Upper lobe of right lung (tissue), 1 donor: ENCODE results near the gene BUD31. TPM values are rescaled to one million over a fixed set of nuclear protein-coding genes. Genes with fewer than 3 reads are reported as not detected.
"Not testable (repeated sequence)": the region's sequence is repeated elsewhere in the genome, so short reads cannot be mapped to it uniquely, and the experiment has no call there.

Experiments
- ATAC-seq: fragments of 200-7000 bp; cut with Tn5 transposase; one replicate; pipeline ENCODE4 v1.9.1; 2020; ENCODE audit warnings: mild to moderate bottlenecking, moderate library complexity
- DNase-seq: peaks from one replicate; pipeline ENCODE4 v3.0.0-alpha.2; 2020
- H3K27ac ChIP-seq: fragments of 200-600 bp; one replicate; pipeline ENCODE4 v1.8.0; 2022
- H3K27me3 ChIP-seq: fragments of 200-600 bp; one replicate; pipeline ENCODE4 v1.8.0; 2022; ENCODE audit warnings: mild to moderate bottlenecking
- H3K36me3 ChIP-seq: fragments of 200-600 bp; one replicate; pipeline ENCODE4 v1.8.0; 2022
- H3K4me1 ChIP-seq: fragments of 200-600 bp; one replicate; pipeline ENCODE4 v1.8.0; 2022
- H3K4me3 ChIP-seq: fragments of 200-600 bp; one replicate; pipeline ENCODE4 v1.8.0; 2022; ENCODE audit warnings: mild to moderate bottlenecking
- H3K9me3 ChIP-seq: fragments of 200-600 bp; one replicate; pipeline ENCODE4 v1.8.0; 2022
- CTCF ChIP-seq: fragments of 200-600 bp; IDR thresholded peaks from one replicate; pipeline ENCODE4 v1.8.0; 2022; ENCODE audit warnings: antibody characterized with exemption
- intact Hi-C: fragments of 100-400 bp; cut with DNase I; formaldehyde crosslinking; loops from one replicate; pipeline ENCODE4 v1.11.0; 2022
- total RNA-seq: library from RNA; stranded (reverse); fragmentation: NEBNext Ultra II Directional; extraction: Animal tissue kit (Norgen Biotek cat#: 25700); gene quantifications from one replicate; pipeline ENCODE4 v1.2.1, GENCODE V29; 2021
- donor health status: DM: no; HTN: yes; CAD: no; lungs with severe emphysema.

The BUD31 gene
- total RNA-seq, 1 donor from 2014 or later, result 72.0 TPM

- ATAC-seq (peak; percentile 14), DNase-seq (no peak)
- H3K36me3 ChIP-seq, result peaks cover 67% of the 10 kb centered on the region
- no peaks in the 10 kb centered on the region for H3K4me1 ChIP-seq
- no peak overlapping the region for H3K4me3 ChIP-seq
- no peaks in the 10 kb centered on the region for H3K27me3 ChIP-seq
- no peak for TF ChIP-seq CTCF
- H3K27ac ChIP-seq, result no peak overlapping the region
- intact Hi-C loops, result no loop called here
- H3K9me3 ChIP-seq, result no peaks in the 10 kb centered on the region
Observed at GRCh38 chr7:99424932-99425730, 16.4 kb downstream of the BUD31 start.

GRCh38 chr7:99428972-99429566 lies 20.3 kb downstream of the BUD31 start:
- intact Hi-C loops, result no loop called here
- TF ChIP-seq CTCF, result no peak
- Histone ChIP-seq H3K27me3 (no peaks in the 10 kb centered on the region), H3K27ac (no peak overlapping the region), H3K36me3 (peaks cover 65% of the 10 kb centered on the region), H3K9me3 (no peaks in the 10 kb centered on the region), H3K4me1 (no peaks in the 10 kb centered on the region), H3K4me3 (no peak overlapping the region)
- DNase-seq (no peak), ATAC-seq (peak; percentile 15)

GRCh38 chr7:99429756-99430155 lies 21.0 kb downstream of the BUD31 start:
- no peak overlapping the region for H3K27ac ChIP-seq
- H3K4me1 ChIP-seq, result no peaks in the 10 kb centered on the region
- DNase-seq, result no peak
- no peak for ATAC-seq
- no peaks in the 10 kb centered on the region for H3K27me3 ChIP-seq
- H3K9me3 ChIP-seq, result no peaks in the 10 kb centered on the region
- no peak for TF ChIP-seq CTCF
- peaks cover 65% of the 10 kb centered on the region for H3K36me3 ChIP-seq
- H3K4me3 ChIP-seq, result no peak overlapping the region
- intact Hi-C loops, result no loop called here

- H3K27me3 ChIP-seq, intact Hi-C loops, H3K27ac ChIP-seq, DNase-seq, H3K9me3 ChIP-seq, H3K4me1 ChIP-seq, H3K4me3 ChIP-seq, ATAC-seq: not testable (repeated sequence)
- H3K36me3 ChIP-seq, result peaks cover 61% of the 10 kb centered on the region
Observed at GRCh38 chr7:99431756-99432540, 23.2 kb downstream of the BUD31 start.

GRCh38 chr7:99433158-99433557 lies 24.4 kb downstream of the BUD31 start:
- no peak overlapping the region for H3K27ac ChIP-seq
- no peak for DNase-seq
- no peak for ATAC-seq
- intact Hi-C loops, result no loop called here
- TF ChIP-seq CTCF, result no peak
- H3K4me1 ChIP-seq, result peaks cover 9% of the 10 kb centered on the region
- peaks cover 61% of the 10 kb centered on the region for H3K36me3 ChIP-seq
- no peak overlapping the region for H3K4me3 ChIP-seq
- no peaks in the 10 kb centered on the region for H3K27me3 ChIP-seq
- H3K9me3 ChIP-seq, result no peaks in the 10 kb centered on the region
